GM12891 (cell line): Measurements from ENCODE around the gene ST7.

Experiments used
- DNase-seq: peaks from one replicate; pipeline ENCODE4 v3.0.0; 2011; ENCODE audit warnings: low spot score; ENCODE audit not compliant: insufficient read length
- FAIRE-seq: peaks from 2 replicates; lab custom pipeline; 2011; peaks lifted over from hg19 to GRCh38; lab: Jason Lieb, UNC
- PAX5 ChIP-seq: IDR thresholded peaks from 2 replicates; pipeline ENCODE4 v1.6.1; 2011; ENCODE audit warnings: low read length, moderate library complexity, mild to moderate bottlenecking; ENCODE audit not compliant: insufficient read depth, severe bottlenecking
- POLR2A ChIP-seq: IDR thresholded peaks from 2 replicates; pipeline ENCODE4 v1.6.1; 2011; ENCODE audit warnings: low read depth, low read length, control low read depth
- POLR2AphosphoS5 ChIP-seq: IDR thresholded peaks from 2 replicates; pipeline ENCODE4 v1.6.1; 2011; ENCODE audit warnings: low read depth, low read length, control low read depth
- POU2F2 ChIP-seq: IDR thresholded peaks from 2 replicates; pipeline ENCODE4 v1.6.1; 2011; ENCODE audit warnings: low read depth, mild to moderate bottlenecking, control low read depth, low read length, moderate library complexity
- SPI1 ChIP-seq: IDR thresholded peaks from 2 replicates; pipeline ENCODE4 v1.6.1; 2011; ENCODE audit warnings: low read depth, low read length, control low read depth
- TAF1 ChIP-seq: IDR thresholded peaks from 2 replicates; pipeline ENCODE4 v1.6.1; 2011; ENCODE audit warnings: low read depth, low read length, control low read depth

Gene ST7

DNA sequence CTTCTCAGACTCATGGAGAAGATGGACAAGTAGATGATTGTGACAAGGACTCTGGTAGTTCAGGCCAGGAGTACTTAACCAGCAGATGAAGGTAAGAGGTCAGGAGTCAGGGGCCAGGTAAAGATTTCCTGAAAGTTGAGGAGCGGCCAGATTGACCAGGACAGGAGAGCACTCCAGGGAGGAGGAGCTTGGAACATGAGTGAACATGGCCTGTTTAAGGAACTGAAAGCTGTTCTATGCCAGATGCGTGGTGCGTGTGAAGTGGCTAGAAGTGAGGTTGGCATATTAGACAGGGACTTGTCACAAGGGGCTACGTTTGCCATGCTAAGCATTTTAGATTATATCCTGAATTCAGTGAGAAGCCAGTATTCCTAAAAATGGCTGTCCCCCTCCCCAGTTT is 212.4 kb downstream of the ST7 start:
- FAIRE-seq (no peak), DNase-seq (no peak)
- TF ChIP-seq POLR2A: no peak
- no peak for TF ChIP-seq PAX5
- TF ChIP-seq SPI1: peak; percentile 90

DNA sequence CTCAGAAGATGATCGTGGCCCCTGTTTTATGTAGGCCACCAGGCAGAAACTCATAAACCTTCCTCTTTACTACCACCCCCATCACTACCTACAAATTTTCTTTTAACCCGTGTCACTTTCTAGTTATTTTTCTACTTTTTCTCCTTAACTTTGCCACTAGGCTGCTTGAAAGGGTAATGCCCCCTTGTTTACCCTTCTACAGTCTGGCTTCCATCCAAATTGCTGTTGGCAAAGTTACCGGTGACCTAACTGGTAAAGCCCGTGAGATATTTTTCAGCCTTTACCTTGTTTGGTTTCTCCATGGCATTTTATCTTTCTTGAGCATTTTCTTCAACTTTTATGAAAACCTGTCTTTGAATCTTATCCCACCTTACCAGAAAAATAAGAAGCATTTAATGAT is 216.6 kb downstream of the ST7 start:
- DNase-seq (no peak), FAIRE-seq (no peak)
- TF ChIP-seq SPI1 (no peak), POLR2A (no peak)

DNA sequence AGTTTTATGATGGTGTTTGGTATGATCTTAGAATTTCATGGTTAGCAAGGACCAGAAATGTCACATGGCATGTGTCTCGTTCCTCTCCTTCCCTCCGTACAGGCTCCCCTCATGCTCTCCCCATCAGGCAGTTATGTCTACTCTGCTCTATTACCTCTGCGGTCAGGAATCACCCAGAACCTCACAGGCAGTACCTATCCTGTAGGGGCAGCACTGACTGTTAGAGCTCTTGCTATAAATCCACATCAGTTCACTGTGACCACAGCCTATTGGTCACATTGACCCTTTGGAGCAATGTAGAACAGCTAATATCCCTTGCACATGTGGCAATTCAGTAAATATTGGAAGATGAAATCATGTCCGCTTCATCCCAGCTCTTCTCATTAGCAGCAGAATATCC is 217.8 kb downstream of the ST7 start:
- no peak for DNase-seq
- TF ChIP-seq POLR2A (no peak), TAF1 (no peak), POU2F2 (no peak), PAX5 (no peak), POLR2AphosphoS5 (no peak), SPI1 (no peak)
- peak; percentile 13 for FAIRE-seq

DNA sequence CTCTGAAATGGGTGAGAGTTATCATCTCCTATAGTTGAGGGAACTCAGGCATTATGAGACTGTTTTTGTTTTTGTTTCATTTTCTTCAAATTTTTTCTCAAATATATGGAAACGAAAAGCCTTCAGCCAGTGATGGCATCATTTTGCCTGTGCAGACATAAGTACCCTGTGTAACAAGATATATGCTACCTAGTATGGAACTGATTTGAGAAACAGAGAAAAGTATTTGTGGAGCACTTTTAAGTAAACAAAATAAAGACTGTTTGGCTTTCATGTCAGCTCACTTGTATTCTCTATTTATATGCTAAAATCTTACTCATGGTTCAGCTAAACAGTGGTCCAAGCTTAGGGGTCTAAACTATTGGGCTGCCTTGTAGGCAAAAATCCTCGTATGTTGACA is 219.0 kb downstream of the ST7 start:
- FAIRE-seq (no peak), DNase-seq (no peak)
- TF ChIP-seq POLR2A: no peak
- TF ChIP-seq POU2F2: no peak
- TF ChIP-seq TAF1: no peak
- no peak for TF ChIP-seq POLR2AphosphoS5
- no peak for TF ChIP-seq SPI1
- TF ChIP-seq PAX5: no peak

DNA sequence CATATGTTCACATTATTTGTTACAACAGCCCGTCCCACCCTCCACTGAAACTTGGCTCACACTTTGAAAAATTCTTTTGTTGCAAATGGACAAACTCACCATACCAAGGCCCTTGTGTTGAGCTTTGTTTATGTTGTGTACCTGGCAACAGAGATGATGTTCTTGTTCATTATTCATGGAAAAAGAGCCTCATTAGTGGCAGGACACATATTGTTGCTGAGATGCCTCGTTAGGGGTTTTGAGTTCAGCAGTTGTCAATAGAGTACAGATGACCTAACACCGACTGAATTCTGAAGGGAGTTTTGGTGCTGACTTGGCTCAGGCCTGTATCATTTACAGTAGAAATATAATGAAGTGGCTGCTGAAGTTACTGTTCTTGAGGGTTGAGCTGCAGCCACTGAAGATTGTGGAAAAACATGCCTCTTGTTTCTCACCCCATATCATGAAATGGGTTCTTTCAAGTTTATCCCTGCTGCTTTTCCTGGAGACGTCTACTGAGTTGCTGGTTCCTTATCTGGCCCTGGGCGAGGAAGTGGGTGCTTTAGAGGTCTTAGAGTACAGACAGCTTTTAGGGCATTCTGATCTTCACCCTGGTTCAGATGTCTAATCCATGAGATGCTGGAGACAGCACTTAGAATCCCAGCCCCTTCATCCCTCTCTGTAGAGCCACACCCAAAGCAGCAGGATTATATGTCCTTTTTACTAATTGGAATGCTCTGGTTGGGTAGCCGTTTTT is 219.9 kb downstream of the ST7 start:
- TF ChIP-seq POLR2AphosphoS5 (no peak), PAX5 (no peak), POU2F2 (no peak), POLR2A (no peak)
- DNase-seq (no peak), FAIRE-seq (no peak)

DNA sequence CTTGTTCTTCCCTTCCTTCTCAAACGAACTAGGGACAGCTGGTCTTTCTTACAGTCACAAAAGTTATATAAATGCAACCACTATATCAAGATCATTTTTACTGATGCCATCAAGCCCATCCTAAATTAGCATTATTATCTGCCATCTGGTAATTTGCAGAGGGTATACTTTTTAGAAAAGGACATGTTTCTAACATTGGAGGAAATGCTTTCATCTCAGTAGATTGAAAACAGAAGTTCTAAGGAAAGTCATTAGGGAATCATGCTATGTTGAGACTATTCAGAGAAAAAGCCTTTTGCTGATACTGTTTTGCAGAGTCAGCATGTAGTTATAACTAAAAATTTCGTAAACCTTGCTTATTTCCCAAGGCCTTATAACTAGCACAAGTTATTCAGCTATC is 222.9 kb downstream of the ST7 start:
- no peak for FAIRE-seq
- no peak for DNase-seq
- no peak for TF ChIP-seq SPI1
- TF ChIP-seq TAF1: no peak
- TF ChIP-seq POLR2A: no peak
- no peak for TF ChIP-seq PAX5
- TF ChIP-seq POU2F2: no peak
- TF ChIP-seq POLR2AphosphoS5: no peak

DNA sequence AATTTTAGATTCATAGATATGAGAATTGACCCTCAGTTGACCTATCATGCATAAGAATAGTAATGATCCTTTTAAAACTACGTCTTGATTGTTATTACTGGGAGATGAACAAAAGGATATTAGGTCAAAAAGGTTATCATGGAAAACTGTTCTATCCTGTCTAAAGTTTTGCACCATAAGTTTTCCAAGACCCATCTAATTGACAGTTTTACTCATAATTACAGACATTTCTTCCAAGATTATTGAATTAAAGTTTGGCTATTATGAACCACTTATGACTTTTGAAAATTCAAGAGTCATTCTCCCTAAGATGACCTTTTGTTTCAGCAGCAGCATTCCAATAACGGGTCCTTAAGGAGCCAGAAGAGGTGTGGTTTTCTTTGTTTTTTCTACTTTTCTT is 225.3 kb downstream of the ST7 start:
- TF ChIP-seq TAF1 (no peak), POLR2A (no peak), SPI1 (no peak), POU2F2 (no peak), POLR2AphosphoS5 (no peak), PAX5 (no peak)
- FAIRE-seq (no peak), DNase-seq (no peak)

DNA sequence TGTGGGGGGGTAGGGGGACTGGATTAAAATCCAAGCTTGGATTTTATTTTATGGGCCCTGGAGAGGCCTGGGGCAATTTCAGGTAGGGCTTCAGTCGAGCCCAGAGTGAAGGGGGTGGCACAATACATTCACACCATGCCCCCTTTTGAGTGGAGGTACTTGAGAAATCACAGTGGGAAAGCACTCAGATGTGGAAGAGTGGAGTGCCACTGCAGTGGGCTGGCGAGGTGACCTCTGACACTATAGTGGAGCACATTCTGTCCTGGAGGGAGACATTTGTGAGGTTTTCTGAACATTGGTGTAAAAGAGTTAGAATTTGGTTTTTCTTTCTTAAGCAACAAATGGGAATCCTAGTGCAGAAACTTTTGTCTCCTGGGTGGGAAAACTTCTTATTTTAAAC is 226.4 kb downstream of the ST7 start:
- no peak for TF ChIP-seq POLR2A
- no peak for TF ChIP-seq SPI1
- no peak for TF ChIP-seq PAX5
- no peak for TF ChIP-seq POLR2AphosphoS5
- TF ChIP-seq POU2F2: no peak
- no peak for TF ChIP-seq TAF1
- FAIRE-seq: no peak

DNA sequence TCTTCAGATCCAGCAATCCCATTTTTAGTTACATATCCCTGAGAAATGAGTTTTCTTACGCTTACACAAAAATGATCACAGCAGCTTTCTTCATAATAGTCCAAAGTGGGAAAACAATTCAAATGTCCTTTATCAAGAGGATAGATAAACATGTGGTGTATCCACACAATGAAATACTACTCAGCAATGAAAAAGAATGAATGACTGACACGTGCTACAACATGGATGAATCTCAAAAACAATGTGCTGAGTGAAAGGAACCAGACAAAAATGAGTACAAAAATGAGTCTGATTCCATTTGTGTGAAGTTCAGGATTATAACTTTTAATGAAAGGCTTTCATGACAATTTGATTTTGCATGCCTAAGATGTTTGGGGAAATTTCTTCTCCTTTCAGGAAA is 230.4 kb downstream of the ST7 start:
- no peak for DNase-seq
- peak; percentile 50 for FAIRE-seq
- no peak for TF ChIP-seq POLR2A
- TF ChIP-seq TAF1: no peak
- TF ChIP-seq POLR2AphosphoS5: no peak

More for the DNA sequence above, 226.4 kb downstream of the ST7 start:
- no peak for DNase-seq

DNA sequence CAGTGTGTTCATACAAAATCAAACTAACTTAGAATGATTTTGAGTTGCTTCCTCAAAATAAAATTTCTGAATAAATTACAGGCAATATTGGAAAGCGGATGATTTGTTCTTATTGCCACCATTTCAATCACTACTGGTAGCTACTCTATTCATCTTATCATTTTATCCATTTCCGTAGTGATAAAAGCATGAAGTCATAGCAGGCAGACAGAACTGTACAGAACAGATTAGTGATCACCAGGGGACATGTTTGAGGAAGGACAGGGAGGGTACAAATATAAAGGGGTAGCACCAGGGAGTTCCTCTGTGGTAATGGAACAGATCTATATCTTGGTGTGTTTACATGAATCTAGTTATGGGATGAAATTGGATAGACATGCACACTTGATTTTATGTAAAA is 231.1 kb downstream of the ST7 start:
- TF ChIP-seq POLR2A (no peak), TAF1 (no peak), POLR2AphosphoS5 (no peak), SPI1 (no peak), POU2F2 (no peak), PAX5 (no peak)
- DNase-seq (no peak), FAIRE-seq (no peak)

DNA sequence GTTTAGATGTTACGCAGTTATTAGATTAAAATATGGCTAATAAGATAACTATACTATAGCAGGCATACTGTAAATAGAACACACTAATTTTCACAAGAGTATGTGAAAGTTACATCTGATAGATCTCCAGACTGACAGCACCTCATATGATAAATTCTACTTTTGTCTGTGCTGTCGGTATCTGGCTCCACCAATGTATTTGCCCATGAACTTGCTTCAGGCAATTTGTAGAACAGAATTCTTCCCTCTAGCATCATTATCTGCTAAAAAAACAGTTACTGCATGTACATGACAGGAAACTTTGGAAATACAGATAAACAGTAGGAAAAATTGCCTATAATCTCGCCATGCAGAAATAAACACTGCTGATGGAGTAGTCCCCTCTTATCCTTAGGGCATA is 231.8 kb downstream of the ST7 start:
- peak; percentile 23 for FAIRE-seq
- DNase-seq: no peak
- TF ChIP-seq TAF1 (no peak), POU2F2 (no peak), SPI1 (no peak), PAX5 (no peak), POLR2A (no peak), POLR2AphosphoS5 (no peak)
